Loucy (cell line): ENCODE measurements around the gene RPL37A.
A peak's percentile ranks its signal among the peaks of the same experiment; 100 is the strongest.

Experiments used
- H2AFZ ChIP-seq: fragments of 200-600 bp; sonication (generic); 2 replicates; pipeline ENCODE4 v1.6.0; 2016; ENCODE audit warnings: antibody characterized with exemption, mild to moderate bottlenecking, low read length, moderate library complexity
- H3F3A ChIP-seq: fragments of 200-600 bp; 2 replicates; pipeline ENCODE4 v1.6.0; 2016; ENCODE audit warnings: antibody characterized with exemption, low read depth, mild to moderate bottlenecking
- H3K27me3 ChIP-seq: fragments of 200-600 bp; sonication (generic); 2 replicates; pipeline ENCODE4 v1.6.1; 2014; ENCODE audit warnings: low read length, mild to moderate bottlenecking; ENCODE audit not compliant: insufficient read depth, poor library complexity, severe bottlenecking
- H3K36me3 ChIP-seq: fragments of 200-600 bp; sonication (generic); 2 replicates; pipeline ENCODE4 v1.6.1; 2016; ENCODE audit warnings: low read length; ENCODE audit not compliant: insufficient read depth
- H3K4me1 ChIP-seq: fragments of 200-600 bp; sonication (generic); 2 replicates; pipeline ENCODE4 v1.5.1; 2014; ENCODE audit warnings: low read length, mild to moderate bottlenecking; ENCODE audit not compliant: insufficient read depth, poor library complexity, severe bottlenecking
- H3K4me2 ChIP-seq: fragments of 200-600 bp; sonication (generic); 2 replicates; pipeline ENCODE4 v1.6.0; 2014; ENCODE audit warnings: antibody characterized with exemption, low read length, low read depth, mild to moderate bottlenecking; ENCODE audit not compliant: poor library complexity, severe bottlenecking
- H3K4me3 ChIP-seq: fragments of 200-600 bp; sonication (generic); 2 replicates; pipeline ENCODE4 v1.5.1; 2014; ENCODE audit warnings: low read length, mild to moderate bottlenecking, mixed read lengths; ENCODE audit not compliant: poor library complexity, severe bottlenecking
- H3K79me2 ChIP-seq: fragments of 200-600 bp; sonication (generic); 2 replicates; pipeline ENCODE4 v1.6.1; 2014; ENCODE audit warnings: low read length; ENCODE audit not compliant: insufficient read depth
- H3K9ac ChIP-seq: fragments of 200-600 bp; sonication (generic); 2 replicates; pipeline ENCODE4 v1.6.0; 2014; ENCODE audit warnings: mild to moderate bottlenecking, low read depth, low read length, moderate library complexity; ENCODE audit not compliant: poor library complexity, severe bottlenecking
- H3K9me2 ChIP-seq: fragments of 200-600 bp; sonication (generic); replicated peaks from 2 replicates; pipeline ENCODE4 v1.6.1; 2016; ENCODE audit warnings: low read depth, low read length, mixed read lengths
- H3K9me3 ChIP-seq: fragments of 200-600 bp; sonication (generic); 2 replicates; pipeline ENCODE4 v1.6.1; 2014; ENCODE audit warnings: mild to moderate bottlenecking, antibody characterized with exemption, low read length, low read depth; ENCODE audit not compliant: insufficient read depth
- H4K20me1 ChIP-seq: fragments of 200-600 bp; sonication (generic); 2 replicates; pipeline ENCODE4 v1.6.0; 2014; ENCODE audit warnings: antibody characterized with exemption, low read length, mild to moderate bottlenecking; ENCODE audit not compliant: insufficient read depth, poor library complexity, severe bottlenecking
- CTCF ChIP-seq: fragments of 200-600 bp; sonication (generic); conservative IDR thresholded peaks from 2 replicates; pipeline ENCODE4 v1.5.1; 2014; ENCODE audit warnings: mild to moderate bottlenecking, antibody characterized with exemption, low read length
- EZH2phosphoT487 ChIP-seq: fragments of 200-600 bp; IDR thresholded peaks from 2 replicates; pipeline ENCODE4 v1.6.1; 2018; ENCODE audit warnings: antibody characterized with exemption, mild to moderate bottlenecking, moderate library complexity, borderline replicate concordance

The RPL37A gene

GRCh38 chr2:216473187-216473586 is 25.5 kb upstream of the RPL37A start:
- Histone ChIP-seq H3K9ac (no peak overlapping the region), H4K20me1 (no peaks in the 10 kb centered on the region), H3K9me3 (no peaks in the 10 kb centered on the region), H3K79me2 (peaks cover 6% of the 10 kb centered on the region; the same call in 1 of the 2 replicates), H3K4me2 (no peak overlapping the region), H2AFZ (no peak overlapping the region), H3K27me3 (no peaks in the 10 kb centered on the region), H3K4me1 (peaks cover 52% of the 10 kb centered on the region), H3K9me2 (no peaks in the 10 kb centered on the region), H3K36me3 (peaks cover 20% of the 10 kb centered on the region), H3F3A (peaks cover 14% of the 10 kb centered on the region; the same call in 1 of the 2 replicates), H3K4me3 (no peak overlapping the region)
- no peak for TF ChIP-seq EZH2phosphoT487
- TF ChIP-seq CTCF = no peak

- Histone ChIP-seq H3K9ac (peak overlapping the region; percentile 59), H3K36me3 (peaks cover 15% of the 10 kb centered on the region), H4K20me1 (no peaks in the 10 kb centered on the region), H3K4me1 (peaks cover 62% of the 10 kb centered on the region), H3K9me3 (no peaks in the 10 kb centered on the region), H3K79me2 (peaks cover 6% of the 10 kb centered on the region; the same call in 1 of the 2 replicates), H3K27me3 (no peaks in the 10 kb centered on the region), H3K4me3 (peak overlapping the region; percentile 60), H3K9me2 (no peaks in the 10 kb centered on the region), H2AFZ (peak overlapping the region; percentile 22), H3K4me2 (peak overlapping the region; percentile 76), H3F3A (peaks cover 14% of the 10 kb centered on the region; the same call in 1 of the 2 replicates)
- TF ChIP-seq EZH2phosphoT487 = no peak
Observed at GRCh38 chr2:216474925-216475670, 23.5 kb upstream of the RPL37A start.

GRCh38 chr2:216475767-216476166 is 22.9 kb upstream of the RPL37A start:
- Histone ChIP-seq H3K27me3 (no peaks in the 10 kb centered on the region), H3K79me2 (peaks cover 6% of the 10 kb centered on the region; the same call in 1 of the 2 replicates), H3F3A (peaks cover 14% of the 10 kb centered on the region; the same call in 1 of the 2 replicates), H4K20me1 (no peaks in the 10 kb centered on the region), H3K4me1 (peaks cover 62% of the 10 kb centered on the region), H3K9me3 (no peaks in the 10 kb centered on the region), H2AFZ (no peak overlapping the region), H3K4me2 (peak overlapping the region; percentile 76), H3K4me3 (peak overlapping the region; percentile 60), H3K9me2 (no peaks in the 10 kb centered on the region), H3K36me3 (peaks cover 18% of the 10 kb centered on the region), H3K9ac (peak overlapping the region; percentile 59)
- TF ChIP-seq CTCF = no peak
- TF ChIP-seq EZH2phosphoT487 = no peak
